Measurements from ENCODE around the gene RHOH.

Gene RHOH

DNA sequence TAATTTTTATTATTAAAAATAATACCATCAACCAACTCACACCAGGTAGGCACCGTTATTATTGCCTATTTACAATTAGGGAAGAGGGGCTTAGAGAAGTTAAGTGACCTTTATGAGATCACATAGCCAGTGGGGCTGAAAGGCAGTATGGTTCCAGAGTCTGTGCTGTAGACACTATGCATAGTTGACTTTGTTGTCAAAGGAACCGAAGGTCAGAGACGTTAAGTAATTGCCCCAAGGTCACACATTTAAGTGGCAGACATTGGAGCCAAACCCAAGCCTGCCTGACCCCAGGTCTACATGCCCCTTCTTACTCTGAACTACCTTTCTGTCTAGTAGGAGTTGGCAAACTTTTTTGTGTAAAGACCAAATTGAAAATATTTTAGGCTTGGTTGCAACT, 36.4 kb downstream of the RHOH start:
- DNase-seq (ENCODE audit: low read depth in 2 of 3, low spot score in 1 of 3): no peak

GRCh38 chr4:40234519-40235039, 37.7 kb downstream of the RHOH start:
- no peak for DNase-seq (ENCODE audit: low read depth in 2 of 3, low spot score in 1 of 3)

DNA sequence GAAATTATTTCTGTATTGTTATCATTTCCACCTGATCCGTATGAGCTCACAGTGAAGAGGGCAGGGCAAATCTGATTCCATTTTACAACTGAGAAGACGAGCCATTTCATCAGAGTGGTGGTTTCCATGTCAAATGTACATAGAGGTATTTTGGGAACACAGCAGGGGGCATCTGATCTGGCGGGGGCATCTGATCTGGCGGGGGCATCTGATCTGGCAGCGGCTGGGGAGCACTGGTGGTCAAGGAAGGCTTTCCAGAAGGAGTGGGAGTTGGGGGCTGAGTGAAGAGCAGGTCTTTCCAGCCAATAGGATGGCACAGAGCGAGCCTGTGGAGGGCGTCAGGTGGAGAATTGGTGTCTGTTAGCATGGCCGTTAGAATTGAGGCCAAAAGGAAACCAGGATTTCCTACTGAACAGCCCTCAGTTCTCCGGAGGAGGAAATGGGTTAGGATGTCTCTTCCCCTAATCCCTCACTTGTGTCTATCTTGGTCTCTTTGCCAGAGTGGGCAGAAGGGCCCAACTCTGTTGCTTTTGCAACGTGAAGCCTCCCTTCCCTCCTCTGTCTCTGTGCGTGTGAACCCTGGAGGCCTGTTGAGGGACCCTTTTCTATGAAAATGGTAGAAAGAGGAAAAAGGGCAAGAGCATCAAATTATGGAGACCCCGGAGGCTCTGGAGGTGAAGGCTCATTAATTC, 41.3 kb downstream of the RHOH start:
- DNase-seq (ENCODE audit: low read depth in 2 of 3, low spot score in 1 of 3): no peak

DNA sequence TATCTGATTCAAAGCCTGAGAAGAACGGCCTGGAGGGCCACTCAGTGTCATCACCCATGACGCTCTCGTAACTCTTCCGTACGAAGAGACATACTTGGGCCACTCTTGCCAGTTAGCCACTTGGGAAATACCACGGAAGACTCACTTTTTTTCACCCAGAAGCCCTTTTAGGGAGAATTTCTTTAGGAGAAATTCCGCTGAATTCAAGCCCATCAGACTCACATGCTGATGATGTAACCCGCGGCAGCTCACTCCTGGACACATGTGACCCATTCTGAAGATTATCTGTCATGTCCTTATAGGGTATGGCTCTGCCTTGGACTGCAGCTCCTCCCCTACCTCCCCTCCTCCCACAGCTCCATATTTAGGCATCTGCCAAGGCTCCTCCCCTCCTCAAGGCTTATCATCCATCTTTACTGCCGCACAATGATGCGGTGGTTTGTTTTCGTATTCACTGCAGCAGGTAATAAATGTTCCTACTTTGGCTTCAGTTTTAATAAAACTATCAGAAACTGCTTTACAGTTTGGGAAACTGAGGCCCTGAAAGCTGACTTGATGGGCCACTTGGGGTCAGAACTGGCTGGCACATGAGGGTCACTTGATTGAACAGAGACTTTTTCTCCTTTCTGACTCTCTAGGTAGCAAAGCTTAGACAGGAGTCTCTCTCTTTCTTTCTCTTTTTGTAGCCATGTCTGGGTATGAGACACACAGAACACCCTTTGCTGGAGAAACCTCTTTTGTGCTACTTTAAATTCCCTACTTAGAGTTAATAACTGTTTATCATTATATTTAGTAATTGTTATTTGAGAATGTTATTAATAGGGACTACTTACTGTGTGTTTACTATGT, 42.1 kb downstream of the RHOH start:
- peak; percentile 66 to 75 (median 74) for DNase-seq (ENCODE audit: low read depth in 2 of 3, low spot score in 1 of 3)

DNA sequence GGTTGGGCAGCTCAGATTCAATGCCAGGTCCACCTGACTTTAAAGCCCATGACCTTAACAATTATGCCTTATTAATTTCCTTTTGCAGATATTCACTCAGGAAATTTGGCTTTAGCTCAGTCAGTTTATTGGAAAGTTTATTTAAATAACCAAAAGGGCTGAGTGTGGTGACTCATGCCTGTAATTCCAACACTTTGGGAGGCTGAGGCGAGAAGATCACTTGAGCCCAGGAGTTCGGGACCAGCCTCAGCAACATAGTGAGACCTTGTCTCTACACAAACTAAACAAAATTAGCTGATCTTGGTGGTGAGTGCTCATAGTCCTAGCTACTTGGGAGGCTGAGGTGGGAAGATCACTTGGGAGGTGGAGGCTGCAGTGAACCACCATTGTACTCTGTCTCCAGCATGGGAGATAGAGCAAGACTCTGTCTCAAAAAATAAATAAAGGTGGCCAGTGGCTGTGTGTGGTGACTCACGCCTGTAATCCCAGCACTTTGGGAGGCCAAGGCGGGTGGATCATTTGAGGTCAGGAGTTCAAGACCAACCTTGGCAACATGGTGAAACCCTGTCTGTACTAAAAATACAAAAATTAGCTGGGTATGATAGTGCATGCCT, 43.3 kb downstream of the RHOH start:
- no peak for DNase-seq (ENCODE audit: low read depth in 2 of 3, low spot score in 1 of 3)

DNA sequence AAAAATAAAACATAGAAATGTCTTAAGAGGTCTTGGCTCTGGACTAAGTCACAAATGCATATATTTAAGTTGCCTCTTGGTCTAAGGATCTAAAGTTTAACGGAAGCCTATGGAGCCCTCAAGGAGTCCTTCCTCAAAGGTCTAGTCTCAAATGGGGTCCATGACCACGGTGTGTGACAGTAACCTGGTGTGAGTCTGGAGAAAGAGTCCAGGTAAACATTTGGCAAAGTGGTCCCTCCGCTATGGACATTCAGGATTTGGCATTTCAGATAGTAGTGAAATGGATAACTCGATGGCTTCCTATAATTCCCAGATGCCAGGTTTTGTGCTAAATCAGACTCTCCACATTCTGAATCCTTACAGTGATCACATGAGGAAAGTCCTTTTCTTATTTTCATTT, 44.2 kb downstream of the RHOH start:
- DNase-seq (ENCODE audit: low read depth in 2 of 3, low spot score in 1 of 3): no peak

DNA sequence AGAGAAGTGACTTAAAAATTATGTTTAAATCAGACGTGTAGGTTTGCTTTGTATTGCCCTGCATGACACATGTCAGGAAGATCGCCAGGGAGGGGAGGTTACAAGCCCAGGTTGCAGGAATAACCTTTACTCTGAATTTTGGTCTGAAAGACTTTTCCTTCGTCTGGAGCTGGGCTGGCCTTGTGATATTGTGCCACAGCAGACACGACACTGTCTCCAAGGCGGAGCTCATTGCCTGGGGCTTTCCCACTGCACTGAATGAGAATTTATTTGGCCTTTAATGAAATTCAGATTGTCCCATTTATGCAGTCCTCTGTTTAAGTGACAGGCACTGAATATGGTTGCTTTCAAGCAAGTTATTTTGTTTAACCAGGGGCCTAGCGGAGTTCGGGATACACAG, 45.1 kb downstream of the RHOH start:
- no peak for DNase-seq (ENCODE audit: low read depth in 2 of 3, low spot score in 1 of 3)

DNA sequence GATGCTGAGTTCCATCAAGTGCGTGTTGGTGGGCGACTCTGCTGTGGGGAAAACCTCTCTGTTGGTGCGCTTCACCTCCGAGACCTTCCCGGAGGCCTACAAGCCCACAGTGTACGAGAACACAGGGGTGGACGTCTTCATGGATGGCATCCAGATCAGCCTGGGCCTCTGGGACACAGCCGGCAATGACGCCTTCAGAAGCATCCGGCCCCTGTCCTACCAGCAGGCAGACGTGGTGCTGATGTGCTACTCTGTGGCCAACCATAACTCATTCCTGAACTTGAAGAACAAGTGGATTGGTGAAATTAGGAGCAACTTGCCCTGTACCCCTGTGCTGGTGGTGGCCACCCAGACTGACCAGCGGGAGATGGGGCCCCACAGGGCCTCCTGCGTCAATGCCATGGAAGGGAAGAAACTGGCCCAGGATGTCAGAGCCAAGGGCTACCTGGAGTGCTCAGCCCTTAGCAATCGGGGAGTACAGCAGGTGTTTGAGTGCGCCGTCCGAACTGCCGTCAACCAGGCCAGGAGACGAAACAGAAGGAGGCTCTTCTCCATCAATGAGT, 46.6 kb downstream of the RHOH start:
- no peak for DNase-seq (ENCODE audit: low read depth in 2 of 3, low spot score in 1 of 3)

- DNase-seq (ENCODE audit: low read depth in 2 of 3, low spot score in 1 of 3): no peak
Measured at GRCh38 chr4:40244606-40245005, 47.8 kb downstream of the RHOH start.

DNA sequence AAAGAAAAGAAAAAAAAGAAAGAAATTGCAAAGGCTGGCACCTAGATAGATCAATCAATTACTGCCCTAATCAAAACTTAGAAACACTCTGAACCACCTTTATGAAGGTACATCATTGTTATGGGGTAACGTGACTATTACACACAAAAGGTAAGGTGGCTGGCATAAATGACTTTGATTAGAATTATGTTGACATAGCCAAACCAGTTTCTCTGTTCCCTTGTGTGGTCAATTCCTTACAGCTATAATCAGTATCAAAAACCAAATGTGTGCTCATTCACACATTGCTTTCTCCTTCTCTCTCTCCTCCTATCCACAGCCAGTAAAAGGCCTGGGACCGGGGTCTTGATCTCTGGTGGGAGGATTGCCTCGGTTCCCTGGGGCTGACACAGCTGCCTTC, 48.7 kb downstream of the RHOH start:
- DNase-seq (ENCODE audit: low read depth in 2 of 3, low spot score in 1 of 3): no peak

- no peak for DNase-seq (ENCODE audit: low read depth in 2 of 3, low spot score in 1 of 3)
Measured at GRCh38 chr4:40246011-40246900, 49.4 kb downstream of the RHOH start.

DNA sequence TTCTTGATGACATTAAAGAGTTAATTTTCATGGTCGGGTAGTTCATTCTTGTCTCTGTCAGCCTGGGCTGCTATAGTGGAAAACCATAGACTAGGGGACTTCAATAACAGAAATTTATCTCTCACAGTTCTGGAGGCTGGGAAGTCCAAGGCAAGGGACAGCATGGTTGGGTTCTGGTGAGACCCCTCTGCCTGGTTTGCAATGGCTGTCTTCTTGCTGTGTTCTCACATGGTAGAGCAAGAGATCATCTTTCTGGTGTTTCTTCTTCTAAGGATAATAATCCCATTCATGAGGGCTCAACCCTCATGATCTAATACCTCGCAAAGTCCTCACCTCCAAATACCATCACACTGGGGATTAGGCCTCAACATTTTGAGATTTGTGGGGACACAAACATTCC, 50.1 kb downstream of the RHOH start:
- DNase-seq (ENCODE audit: low read depth in 2 of 3, low spot score in 1 of 3): no peak

- no peak for DNase-seq (ENCODE audit: low read depth in 2 of 3, low spot score in 1 of 3)
Measured at GRCh38 chr4:40247350-40247749, 50.5 kb downstream of the RHOH start.

- no peak for DNase-seq (ENCODE audit: low read depth in 2 of 3, low spot score in 1 of 3)
Measured at GRCh38 chr4:40251366-40251765, 54.5 kb downstream of the RHOH start.

DNA sequence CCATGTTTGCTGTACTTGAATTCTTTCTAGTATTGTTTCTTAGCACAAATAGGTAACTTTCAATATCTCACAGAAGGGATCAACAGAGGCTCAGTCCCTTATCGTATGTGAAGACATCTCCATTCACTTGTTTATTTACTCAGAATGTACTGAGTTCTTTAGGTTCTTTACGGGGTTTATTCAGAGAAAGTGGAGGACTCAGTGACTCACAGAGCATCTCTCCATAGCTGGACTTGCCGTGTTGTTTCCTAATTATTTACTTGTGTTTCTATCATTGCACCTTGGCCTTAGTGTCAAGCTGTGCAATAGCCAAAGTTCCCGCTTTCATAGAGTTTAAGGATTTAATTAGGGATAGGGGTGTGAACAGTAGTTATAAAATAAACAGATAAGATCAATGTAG, 57.1 kb downstream of the RHOH start:
- no peak for DNase-seq (ENCODE audit: low read depth in 2 of 3, low spot score in 1 of 3)

DNA sequence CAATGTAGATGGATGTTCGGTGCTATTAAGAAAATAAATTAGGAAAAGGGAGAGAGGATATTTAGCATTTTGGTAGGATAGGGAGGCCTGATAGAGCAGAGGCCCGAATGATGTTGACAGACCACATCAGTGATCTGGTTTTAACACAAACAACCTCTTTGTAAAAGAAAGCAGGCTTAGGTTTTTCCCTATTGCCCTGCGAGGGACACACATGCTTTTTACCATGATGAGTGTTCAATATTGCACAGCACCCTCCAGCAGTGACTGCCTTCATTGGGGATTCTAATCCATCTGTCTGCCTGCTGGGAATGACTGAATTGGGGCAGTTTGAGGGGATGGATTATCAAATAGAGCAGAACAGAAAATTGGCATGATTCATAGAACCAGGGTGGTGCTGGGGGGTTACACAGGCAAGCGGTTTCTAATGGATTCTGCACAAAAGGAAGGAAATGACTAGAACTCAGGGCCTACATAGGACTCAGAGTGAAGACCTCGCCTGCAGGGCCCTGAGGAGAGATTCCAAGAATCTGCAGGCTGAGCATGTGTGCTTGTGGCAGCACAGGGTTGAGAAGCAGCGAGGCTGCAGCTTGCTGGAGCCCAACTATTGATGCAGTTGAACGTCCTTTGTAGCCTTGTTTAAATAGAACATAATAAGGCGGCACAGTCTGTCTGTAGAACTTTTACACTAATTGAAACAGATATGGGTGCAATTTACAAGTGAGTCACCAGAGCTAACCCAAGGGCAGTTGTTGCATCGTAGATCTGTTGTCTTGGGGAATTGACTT, 58.0 kb downstream of the RHOH start:
- no peak for DNase-seq (ENCODE audit: low read depth in 2 of 3, low spot score in 1 of 3)

GRCh38 chr4:40255393-40256281, 58.8 kb downstream of the RHOH start:
- DNase-seq (ENCODE audit: low read depth in 2 of 3, low spot score in 1 of 3): no peak

GRCh38 chr4:40256329-40256728, 59.5 kb downstream of the RHOH start:
- no peak for DNase-seq (ENCODE audit: low read depth in 2 of 3, low spot score in 1 of 3)

- DNase-seq (ENCODE audit: low read depth in 2 of 3, low spot score in 1 of 3): no peak
Measured at GRCh38 chr4:40256817-40257216, 60.0 kb downstream of the RHOH start.

Data from stimulated activated CD4-positive, alpha-beta T cell treated with anti-CD3 and anti-CD28 coated beads, Interleukin-12 subunit alpha, Interleukin-12 subunit beta, amount 100 ng/mL, for 48 hours (primary cell).